HG03095 (cell line): ENCODE data around the gene S100A9.
"Not testable (repeated sequence)": the region's sequence is repeated elsewhere in the genome, so short reads cannot be mapped to it uniquely, and the experiment has no call there.

Source experiments
- ATAC-seq: cut with Tn5 transposase; IDR thresholded peaks from one replicate; pipeline ENCODE4 v1.9.1; 2021; ENCODE audit warnings: moderate library complexity; ENCODE audit not compliant: unreplicated experiment

Gene S100A9

GRCh38 chr1:153403421-153404085 is 45.9 kb downstream of the S100A9 start:
- ATAC-seq: no peak

- no peak for ATAC-seq
Measured at GRCh38 chr1:153404086-153404635, 46.5 kb downstream of the S100A9 start.

GRCh38 chr1:153404768-153405167 is 47.1 kb downstream of the S100A9 start:
- no peak for ATAC-seq

GRCh38 chr1:153405825-153406599 is 48.4 kb downstream of the S100A9 start:
- not testable (repeated sequence) for ATAC-seq

GRCh38 chr1:153407274-153407673 is 49.6 kb downstream of the S100A9 start:
- not testable (repeated sequence) for ATAC-seq
